OCI-M2 (cell line): ENCODE results near the gene PPY.
"Not testable (repeated sequence)": the region's sequence is repeated elsewhere in the genome, so short reads cannot be mapped to it uniquely, and the experiment has no call there.

Experiments used
- DNase-seq: peaks from one replicate; lab custom pipeline; 2025; ENCODE audit not compliant: unreplicated experiment; lab: John Stamatoyannopoulos, UW

PPY gene, protein sequence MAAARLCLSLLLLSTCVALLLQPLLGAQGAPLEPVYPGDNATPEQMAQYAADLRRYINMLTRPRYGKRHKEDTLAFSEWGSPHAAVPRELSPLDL

DNA sequence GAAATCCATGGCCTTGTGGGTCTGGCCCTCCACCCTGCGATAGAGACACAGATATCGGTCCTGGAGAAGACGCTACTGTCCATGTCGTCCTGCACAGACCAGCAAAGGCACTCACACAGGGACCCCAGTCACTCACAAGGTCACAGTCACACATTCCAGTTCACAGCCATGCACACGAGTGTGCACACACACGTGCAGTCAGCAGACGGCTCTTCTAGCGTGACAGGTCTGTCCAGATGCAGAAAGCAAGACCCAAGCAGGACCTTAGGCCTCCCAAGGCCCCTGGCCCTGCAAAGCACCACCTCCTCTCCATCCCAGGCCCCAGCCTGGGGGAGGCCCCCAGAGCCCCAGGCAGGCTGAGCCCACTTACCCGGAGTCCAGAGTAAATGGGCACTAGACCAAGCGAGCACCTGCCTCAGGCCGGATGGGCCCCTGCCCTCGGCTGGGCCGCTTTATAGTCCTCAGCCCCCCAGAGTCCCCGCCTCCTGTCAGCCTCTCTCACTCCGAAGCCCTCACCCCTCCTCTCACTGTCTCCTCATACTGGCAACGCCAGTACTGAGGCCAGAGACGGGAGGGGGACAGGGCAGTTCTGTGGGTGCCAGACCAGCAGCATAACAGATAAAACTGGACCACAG is at the start of gene PPY:
Gene PPY, minus strand, starts transcription at position 426 of the 635 bp plus-strand sequence. CDS start 822 bp downstream, outside the sequence.
- no peak for DNase-seq

- no peak for DNase-seq
Measured at GRCh38 chr17:43988301-43988700, 46.0 kb upstream of the PPY start.

DNA sequence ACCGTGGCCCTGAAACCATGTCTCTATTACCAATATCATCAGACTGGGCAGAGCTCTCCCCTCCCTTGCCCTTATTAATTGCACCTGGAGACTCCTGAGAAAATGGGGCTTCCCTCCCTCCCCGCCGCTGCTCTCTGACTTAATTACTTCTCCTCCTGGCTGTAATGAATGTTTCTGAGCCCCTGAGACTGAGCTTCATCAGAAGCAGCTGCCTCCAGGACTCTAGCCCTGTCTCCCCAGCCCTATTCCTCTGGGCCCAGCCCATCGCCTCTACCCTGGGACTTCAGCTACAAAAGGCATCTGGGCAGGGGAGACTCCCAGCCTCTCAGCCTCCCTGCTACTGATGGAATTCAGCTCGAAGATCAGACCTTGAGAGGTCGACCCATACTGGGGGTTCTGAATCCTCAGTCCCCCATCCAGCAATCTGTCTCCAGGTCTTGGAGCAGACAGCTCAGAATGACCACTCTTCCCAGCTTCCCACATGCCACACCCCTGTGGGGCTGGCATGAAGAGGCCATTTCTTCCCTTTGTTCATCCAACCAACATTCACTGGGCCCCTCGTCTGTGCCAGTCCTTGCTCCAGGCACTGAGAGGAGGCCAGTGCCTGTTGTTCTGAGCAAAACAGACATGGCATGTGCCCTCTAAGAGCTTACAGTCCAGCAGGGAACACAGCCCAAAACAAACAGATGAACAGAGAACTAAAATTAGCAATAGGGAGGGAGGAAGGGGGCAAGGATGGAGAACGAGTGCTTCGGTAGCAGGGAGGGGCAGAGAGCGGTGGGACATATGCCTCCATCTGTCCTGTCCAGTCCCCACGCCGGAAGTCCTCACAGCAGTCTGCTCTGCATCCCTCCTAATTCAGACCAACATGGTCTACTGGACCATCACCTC is 45.1 kb upstream of the PPY start:
- no peak for DNase-seq

- no peak for DNase-seq
Measured at GRCh38 chr17:43986225-43986981, 44.1 kb upstream of the PPY start.

DNA sequence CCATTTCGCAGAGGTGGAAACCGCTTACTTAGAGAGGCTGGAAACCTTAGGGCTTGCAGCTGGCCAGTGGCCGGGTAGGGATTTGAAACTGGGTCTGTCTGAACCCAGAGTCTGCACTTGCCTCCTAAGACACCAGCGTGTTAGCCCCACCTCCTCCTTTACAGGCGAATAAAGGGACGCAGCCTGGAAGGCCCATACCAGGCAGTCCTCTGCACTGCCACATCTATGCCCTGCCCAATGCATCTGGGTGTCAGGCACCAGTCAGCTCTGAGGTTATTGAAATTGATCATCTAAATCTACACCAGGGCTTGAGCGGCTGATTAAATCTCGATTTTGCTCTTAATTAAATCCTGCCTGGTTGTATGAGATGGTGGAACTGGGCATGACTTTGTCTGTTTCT is 42.2 kb upstream of the PPY start:
- no peak for DNase-seq

GRCh38 chr17:43983515-43984411 is 41.5 kb upstream of the PPY start:
- no peak for DNase-seq

DNA sequence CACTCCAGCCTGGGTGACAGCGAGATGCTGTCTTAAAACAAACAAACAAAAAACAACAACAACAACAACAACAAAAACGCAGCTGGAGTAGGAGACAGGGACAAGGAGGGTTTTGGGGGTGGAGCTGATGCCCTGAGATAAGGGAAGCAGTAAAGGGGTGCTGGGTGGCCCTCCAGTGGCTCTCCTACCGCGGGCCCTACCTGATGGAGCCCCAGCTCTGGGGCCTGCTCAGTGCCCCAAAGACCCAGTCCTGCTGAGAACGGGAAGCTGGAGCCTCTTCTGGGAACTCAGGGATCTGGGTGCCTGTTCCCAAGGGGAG is 40.9 kb upstream of the PPY start:
- no peak for DNase-seq

DNA sequence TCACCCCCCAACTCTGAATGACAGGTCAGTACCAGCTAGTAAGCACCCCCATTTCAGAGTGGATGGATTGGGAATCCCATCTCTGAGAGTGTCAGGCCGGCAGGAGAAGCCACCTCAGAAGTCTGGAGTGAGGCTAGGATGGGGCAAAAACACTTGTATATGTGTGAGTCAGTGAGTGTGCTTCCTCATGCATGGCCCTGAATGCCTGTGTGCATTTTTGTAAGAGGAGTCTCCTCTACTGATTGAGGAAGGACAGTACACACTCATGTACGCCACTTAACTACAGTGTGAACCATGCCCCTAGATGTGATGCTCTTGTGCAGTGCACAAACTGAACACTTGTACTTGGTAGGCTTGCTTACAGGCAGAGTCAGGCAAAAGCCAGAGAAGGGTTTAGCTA is 39.9 kb upstream of the PPY start:
- no peak for DNase-seq

DNA sequence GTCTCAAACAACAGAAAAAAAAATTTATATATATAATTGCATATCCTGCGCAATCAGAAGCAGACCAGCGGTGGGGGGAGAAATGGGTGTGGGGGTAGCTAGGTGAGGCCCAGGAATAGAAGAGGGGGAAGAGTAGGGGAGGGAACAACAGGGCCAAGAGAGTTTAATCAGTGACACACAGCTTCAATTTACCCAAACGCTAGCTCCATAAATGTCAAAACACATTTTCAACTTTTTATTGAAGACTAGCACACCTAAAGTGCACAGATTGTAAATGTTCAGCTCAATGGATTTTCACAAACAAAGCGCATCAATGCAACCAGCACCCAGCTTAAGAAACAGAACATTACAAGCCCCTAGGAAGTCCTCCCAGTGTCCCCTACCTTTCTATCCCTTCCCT is 37.4 kb upstream of the PPY start:
- DNase-seq: no peak

DNA sequence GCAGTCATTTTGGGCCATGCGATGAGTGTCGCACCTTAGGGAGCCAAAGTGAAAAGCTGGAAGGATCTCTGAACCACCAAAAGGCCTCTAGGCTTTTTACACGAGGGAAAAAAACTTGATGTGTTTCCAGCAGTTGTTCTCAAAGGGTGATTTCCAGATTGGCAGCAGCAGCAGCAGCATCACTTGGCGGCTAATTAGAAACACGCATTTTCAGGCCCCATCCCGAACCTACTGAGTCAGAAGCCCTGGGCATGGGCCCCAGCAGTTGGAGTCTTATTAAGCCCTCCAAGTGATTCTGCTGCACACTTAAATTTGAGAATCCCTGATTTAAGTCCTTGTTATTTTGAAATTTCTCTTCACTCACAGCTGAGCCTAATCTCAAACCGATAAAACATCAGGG is 36.7 kb upstream of the PPY start:
- no peak for DNase-seq

DNA sequence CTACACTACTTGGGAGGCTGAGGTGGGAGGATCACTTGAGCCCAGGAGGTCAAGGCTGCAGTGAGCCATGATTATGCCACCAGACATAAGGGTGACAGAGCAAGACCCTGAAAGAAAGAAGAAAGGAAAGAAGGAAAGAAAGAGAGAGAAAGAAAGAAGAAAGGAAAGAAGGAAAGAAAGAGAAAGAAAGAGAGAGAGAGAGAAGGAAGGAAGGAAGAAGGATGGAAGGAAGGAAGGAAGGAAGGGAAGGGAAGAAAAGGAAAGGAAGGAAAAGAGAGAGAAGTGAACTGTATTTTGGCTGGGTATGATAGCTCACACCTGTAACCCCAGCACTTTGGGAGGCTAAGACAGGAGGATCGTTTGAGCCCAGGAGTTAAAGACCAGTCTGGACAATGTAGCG is 35.8 kb upstream of the PPY start:
- no peak for DNase-seq

- no peak for DNase-seq
Measured at GRCh38 chr17:43976963-43977837, 34.9 kb upstream of the PPY start.

DNA sequence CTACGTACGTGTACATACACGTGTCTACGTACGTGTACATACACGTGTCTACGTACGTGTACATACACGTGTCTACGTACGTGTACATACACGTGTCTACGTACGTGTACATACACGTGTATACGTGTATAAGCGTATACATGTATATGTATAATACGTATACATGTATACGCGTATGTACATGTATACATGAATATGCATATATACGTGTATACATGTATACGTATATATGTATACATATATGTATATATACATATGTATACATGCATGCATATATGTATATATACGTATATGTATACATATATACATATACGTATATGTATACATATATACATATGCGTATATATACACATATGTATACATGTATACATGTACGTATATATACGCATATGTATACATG is 33.6 kb upstream of the PPY start:
- DNase-seq: no peak

DNA sequence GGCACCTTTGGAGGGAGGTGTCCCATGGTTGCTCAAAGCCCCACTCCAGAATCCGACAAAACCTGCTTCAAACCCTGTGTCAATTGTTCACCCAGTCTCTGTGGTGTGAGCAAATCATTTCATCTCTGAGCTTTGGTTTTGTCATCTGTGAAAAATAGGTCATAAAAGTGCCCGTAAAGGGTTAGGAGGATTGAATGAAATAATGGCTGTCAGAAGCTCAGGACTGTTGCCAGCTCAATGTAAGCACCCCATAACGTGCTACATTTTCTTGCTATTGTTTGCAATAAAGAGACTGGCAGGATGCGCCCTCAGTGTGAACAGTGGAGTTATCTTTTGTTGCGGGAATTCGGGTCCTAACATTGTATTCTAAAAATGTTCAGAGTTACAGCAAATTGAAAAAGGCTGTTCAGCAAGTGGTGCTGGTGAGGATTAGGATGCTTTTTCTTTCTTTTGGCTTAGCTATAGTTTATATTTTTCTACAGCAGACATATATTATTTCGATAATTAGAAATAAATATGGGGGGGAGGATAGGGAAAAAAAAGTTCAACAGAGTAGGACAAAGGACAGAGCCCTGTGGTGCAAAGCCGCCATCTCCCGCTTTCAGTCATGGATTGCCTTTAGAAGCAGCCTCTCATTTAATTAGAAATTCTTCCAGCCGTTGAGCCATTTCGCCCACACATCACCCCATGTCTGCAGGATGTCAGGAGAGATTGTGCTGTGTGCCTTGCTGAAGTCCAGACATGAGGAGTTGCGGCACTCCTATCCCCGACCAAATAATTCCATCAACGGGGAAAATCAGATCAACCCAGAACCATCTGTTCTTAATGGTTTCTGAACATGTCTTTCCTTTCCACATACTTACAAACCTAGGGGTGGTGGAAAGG is 32.3 kb upstream of the PPY start:
- DNase-seq: no peak

- not testable (repeated sequence) for DNase-seq
Measured at GRCh38 chr17:43972444-43973212, 30.4 kb upstream of the PPY start.

DNA sequence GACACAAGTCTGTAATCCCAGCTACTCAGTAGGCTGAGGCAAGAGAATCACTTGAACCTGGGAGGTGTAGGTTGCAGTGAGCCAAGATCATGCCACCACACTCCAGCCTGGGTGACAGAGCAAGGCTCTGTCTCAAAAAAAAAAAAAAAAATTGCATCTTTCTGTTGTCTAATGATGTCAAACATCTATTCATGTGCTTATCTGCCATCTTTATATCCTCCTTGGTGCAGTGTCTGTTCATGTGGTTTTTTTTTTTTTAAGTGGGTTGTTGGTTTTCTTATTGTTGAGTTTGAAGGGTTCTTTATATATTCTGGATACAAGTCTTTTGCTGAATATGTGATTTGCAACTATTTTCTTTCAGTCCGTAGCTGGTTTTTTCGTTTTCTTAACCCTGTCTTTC is 29.2 kb upstream of the PPY start:
- not testable (repeated sequence) for DNase-seq

DNA sequence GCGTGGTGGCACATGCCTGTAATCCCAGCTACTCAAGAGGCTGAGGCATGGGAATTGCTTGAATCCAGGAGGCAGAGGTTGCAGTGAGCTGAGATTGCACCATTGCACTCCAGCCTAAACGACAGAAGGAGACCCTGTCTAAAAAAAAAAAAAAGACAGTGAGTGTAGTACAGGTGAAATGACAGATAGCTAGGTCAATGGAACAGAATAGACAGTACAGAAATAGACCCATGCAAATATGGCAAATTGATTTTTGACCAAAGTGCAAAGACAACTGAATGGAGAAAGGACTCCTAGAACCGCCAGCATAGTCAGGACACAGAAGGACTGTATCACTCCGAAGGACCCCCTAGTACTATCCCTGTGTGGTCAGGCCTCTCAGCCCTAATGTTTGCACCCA is 28.1 kb upstream of the PPY start:
- DNase-seq: no peak

GRCh38 chr17:43967251-43967875 is 25.1 kb upstream of the PPY start:
- no peak for DNase-seq
